SK-N-SH treated with all-trans-retinoic acid at 6 μM for 48 hours (cell line): Measurements from ENCODE around the gene KLHL29.

Experiments used
- ARNTL ChIP-seq: fragments of 450-650 bp; formaldehyde crosslinking; IDR thresholded peaks from 2 replicates; pipeline ENCODE4 v1.5.0; 2020; ENCODE audit warnings: low read depth, mild to moderate bottlenecking, moderate library complexity, borderline replicate concordance
- CREB5 ChIP-seq: fragments of 250-450 bp; sonication (Bioruptor Pico); IDR thresholded peaks from 2 replicates; pipeline ENCODE4 v1.5.1; 2020; ENCODE audit warnings: low read depth, mild to moderate bottlenecking, moderate library complexity
- GLIS3 ChIP-seq: fragments of 250-450 bp; sonication (Bioruptor Pico); IDR thresholded peaks from 2 replicates; pipeline ENCODE4 v1.5.0; 2020; ENCODE audit warnings: mild to moderate bottlenecking, moderate library complexity
- PATZ1 ChIP-seq: fragments of 250-450 bp; sonication (Bioruptor Pico); IDR thresholded peaks from 2 replicates; pipeline ENCODE4 v1.8.0; 2020; ENCODE audit warnings: mild to moderate bottlenecking, moderate library complexity, borderline replicate concordance
- RARB ChIP-seq: fragments of 250-450 bp; sonication (Bioruptor Pico); IDR thresholded peaks from 2 replicates; pipeline ENCODE4 v1.8.0; 2021; ENCODE audit warnings: mild to moderate bottlenecking, moderate library complexity
- TCF4 ChIP-seq: fragments of 250-450 bp; sonication (Bioruptor Pico); IDR thresholded peaks from 2 replicates; pipeline ENCODE4 v1.8.0; 2021; ENCODE audit warnings: mild to moderate bottlenecking, moderate library complexity, borderline replicate concordance
- TOX ChIP-seq: fragments of 250-450 bp; sonication (Bioruptor Pico); IDR thresholded peaks from 2 replicates; pipeline ENCODE4 v1.8.0; 2021; ENCODE audit warnings: mild to moderate bottlenecking, moderate library complexity, borderline replicate concordance
- TSHZ2 ChIP-seq: fragments of 250-450 bp; sonication (Bioruptor Pico); IDR thresholded peaks from 2 replicates; pipeline ENCODE4 v1.5.0; 2020; ENCODE audit warnings: mild to moderate bottlenecking, moderate library complexity
- ZFP30 ChIP-seq: fragments of 450-650 bp; formaldehyde crosslinking; IDR thresholded peaks from 2 replicates; pipeline ENCODE4 v1.5.0; 2022; ENCODE audit warnings: mild to moderate bottlenecking, moderate library complexity

GRCh38 chr2:23692263-23692662, 307.3 kb downstream of the KLHL29 start:
- no peak for TF ChIP-seq TSHZ2 (CRISPR knock-in tag)
- no peak for TF ChIP-seq TOX (CRISPR knock-in tag)
- no peak for TF ChIP-seq CREB5 (CRISPR knock-in tag)
- no peak for TF ChIP-seq ZFP30 (CRISPR knock-in tag)
- TF ChIP-seq GLIS3, result no peak
- no peak for TF ChIP-seq RARB
- no peak for TF ChIP-seq TCF4 (CRISPR knock-in tag)
- no peak for TF ChIP-seq ARNTL (CRISPR knock-in tag)
- no peak for TF ChIP-seq PATZ1 (CRISPR knock-in tag)
